Transverse colon (tissue), 4 donors: ENCODE measurements around the gene AGPAT3. TPM values are rescaled to one million over a fixed set of nuclear protein-coding genes. Genes with fewer than 3 reads are reported as not detected.

ENCODE experiments used
- DNase-seq: peaks from one replicate; pipeline ENCODE4 v3.0.0-alpha.2; 2019
- H3K27ac ChIP-seq, 4 donors: fragments of 200-600 bp; sonication (generic); 2 replicates each; pipeline ENCODE4 v1.5.1; 2016 to 2018; ENCODE audit warnings: inconsistent platforms in 4 of 4
- H3K27me3 ChIP-seq: fragments of 200-600 bp; sonication (generic); 2 replicates; pipeline ENCODE4 v1.5.1; 2017; ENCODE audit warnings: inconsistent platforms
- H3K36me3 ChIP-seq, 4 donors: fragments of 200-600 bp; sonication (generic); 2 replicates each; pipeline ENCODE4 v1.5.1; 2017 to 2019; ENCODE audit warnings: inconsistent platforms in 4 of 4
- H3K4me1 ChIP-seq, 4 donors: fragments of 200-600 bp; sonication (generic); 2 replicates each; pipeline ENCODE4 v1.5.1; 2017 to 2020; ENCODE audit warnings: inconsistent platforms in 4 of 4
- H3K4me3 ChIP-seq, 4 donors: fragments of 200-600 bp; sonication (generic); 1 replicate in 1 of 4; 2 replicates in 3 of 4; pipeline versions ENCODE4 v1.5.1 to v1.6.1; 2017 to 2019; ENCODE audit warnings: inconsistent platforms in 4 of 4
- H3K9me3 ChIP-seq, 2 donors: fragments of 200-600 bp; sonication (generic); 2 replicates each; pipeline ENCODE4 v1.5.1; 2017 to 2019; ENCODE audit warnings: inconsistent platforms in 2 of 2
- CTCF ChIP-seq, 5 experiments: fragments of 200-600 bp in 3 of 5; fragments of 450-650 bp in 2 of 5; sonication (generic) in 3 of 5; IDR thresholded peaks; 1 replicate in 2 of 5; 2 replicates in 3 of 5; pipeline ENCODE4 v1.5.1; 2016 to 2017; ENCODE audit warnings: antibody characterized with exemption in 5 of 5, inconsistent platforms in 3 of 5, mild to moderate bottlenecking in 2 of 5, moderate library complexity in 1 of 5
- EP300 ChIP-seq: sonication (generic); formaldehyde crosslinking; IDR thresholded peaks from one replicate; pipeline ENCODE4 v1.6.1; 2017; ENCODE audit warnings: antibody characterized with exemption, low read depth
- POLR2A ChIP-seq: fragments of 450-650 bp; IDR thresholded peaks from one replicate; pipeline ENCODE4 v1.6.1; 2016; ENCODE audit warnings: antibody characterized with exemption, mild to moderate bottlenecking, moderate library complexity
- POLR2AphosphoS5 ChIP-seq, 3 donors: sonication (generic); formaldehyde crosslinking; IDR thresholded peaks; one replicate each; pipeline ENCODE4 v1.6.1; 2016; ENCODE audit warnings: antibody characterized with exemption in 3 of 3
- WGBS, 2 donors: methylation state at CpG; one replicate each; pipeline ENCODE4 v1.1.5; 2018; ENCODE audit warnings: low coverage in 1 of 2; 5-methylcytosine and 5-hydroxymethylcytosine counted together
- in situ Hi-C, 4 donors: fragments of 200-750 bp; cut with MboI; loops; one replicate each; pipeline versions ENCODE4 v1.15.0 to v1.15.1; 2017; ENCODE audit warnings: low sequenced_read_pairs in 3 of 4, low pct_ligation_motif_present in 1 of 4, low pct_unique_long_range_greater_than_20kb in 1 of 4
- intact Hi-C: fragments of 100-400 bp; cut with DNase I; formaldehyde crosslinking; loops from one replicate; pipeline ENCODE4 v1.15.1; 2023; ENCODE audit warnings: low total_unique reads
- total RNA-seq, 4 donors: library from RNA; depleted of rRNA; stranded (reverse); fragments of >200 nt; gene quantifications; one replicate each; pipeline ENCODE4 v1.1.0, GENCODE V29; 2016

Gene AGPAT3
- total RNA-seq, 4 donors from 2014 or later: 59.9 to 116 (median 85.3) TPM

- peaks cover 0 to 7% (median 0%) of the 10 kb centered on the region in 4 donors for H3K4me1 ChIP-seq
- WGBS, 2 donors: 56 to 100% methylated on average over 1 to 13 of the region's 13 CpGs
- H3K9me3 ChIP-seq: no peaks in the 10 kb centered on the region
- no peak overlapping the region for H3K27ac ChIP-seq
- in situ Hi-C loops: loop anchor here in 1 of 4 donors (25.0 kb wide), 1 partner anchor 88 kb away; no protein-coding TSS in a partner anchor
- DNase-seq: no peak
- H3K27me3 ChIP-seq: no peaks in the 10 kb centered on the region
- H3K4me3 ChIP-seq: no peak overlapping the region
- TF ChIP-seq POLR2A (no peak), EP300 (no peak), CTCF (IDR thresholded peaks at IDR 0.05) (no peak), POLR2AphosphoS5 (IDR thresholded peaks at IDR 0.05) (no peak)
- intact Hi-C loops: no loop called here
- no peaks in the 10 kb centered on the region for H3K36me3 ChIP-seq
These were observed 15.3 kb upstream of the AGPAT3 start for GRCh38 chr21:43849532-43850299.

GRCh38 chr21:43850728-43851295, 14.2 kb upstream of the AGPAT3 start:
- intact Hi-C loops: no loop called here
- DNase-seq: no peak
- Histone ChIP-seq H3K9me3 (no peaks in the 10 kb centered on the region), H3K4me3 (no peak overlapping the region), H3K27me3 (no peaks in the 10 kb centered on the region), H3K4me1 (peaks cover 0 to 7% (median 0%) of the 10 kb centered on the region in 4 donors), H3K27ac (no peak overlapping the region), H3K36me3 (no peaks in the 10 kb centered on the region)
- 82 to 83% methylated on average over 1 to 8 of the region's 8 CpGs for WGBS, 2 donors
- no peak for TF ChIP-seq POLR2AphosphoS5 (IDR thresholded peaks at IDR 0.05)
- TF ChIP-seq EP300: no peak
- no peak for TF ChIP-seq POLR2A
- no peak for TF ChIP-seq CTCF (IDR thresholded peaks at IDR 0.05)
- in situ Hi-C loops: no loop called here

GRCh38 chr21:43851593-43851992, 13.4 kb upstream of the AGPAT3 start:
- WGBS, 2 donors: 77% methylated on average over 12 of the region's 12 CpGs; no CpG with 5 or more reads in 1 of the 2 donors
- H3K36me3 ChIP-seq: no peaks in the 10 kb centered on the region
- no peak overlapping the region for H3K27ac ChIP-seq
- no peak for DNase-seq
- H3K9me3 ChIP-seq: no peaks in the 10 kb centered on the region
- TF ChIP-seq POLR2A (no peak), POLR2AphosphoS5 (IDR thresholded peaks at IDR 0.05) (no peak), CTCF (IDR thresholded peaks at IDR 0.05) (no peak), EP300 (no peak)
- intact Hi-C loops (no loop called here), in situ Hi-C loops (no loop called here)
- H3K4me1 ChIP-seq: peaks cover 0 to 7% (median 0%) of the 10 kb centered on the region in 4 donors
- no peaks in the 10 kb centered on the region for H3K27me3 ChIP-seq
- H3K4me3 ChIP-seq: no peak overlapping the region

GRCh38 chr21:43853851-43854772, 10.9 kb upstream of the AGPAT3 start:
- no peak overlapping the region for H3K4me3 ChIP-seq
- TF ChIP-seq EP300: no peak
- no peak for TF ChIP-seq POLR2AphosphoS5 (IDR thresholded peaks at IDR 0.05)
- TF ChIP-seq POLR2A: no peak
- TF ChIP-seq CTCF (IDR thresholded peaks at IDR 0.05): no peak
- no peaks in the 10 kb centered on the region for H3K36me3 ChIP-seq
- no peak for DNase-seq
- H3K27ac ChIP-seq: no peak overlapping the region
- intact Hi-C loops: no loop called here
- H3K4me1 ChIP-seq: peaks cover 0 to 7% (median 0%) of the 10 kb centered on the region in 4 donors
- no peaks in the 10 kb centered on the region for H3K27me3 ChIP-seq
- 86% methylated on average over 34 of the region's 34 CpGs; no CpG with 5 or more reads in 1 of the 2 donors for WGBS, 2 donors
- H3K9me3 ChIP-seq: no peaks in the 10 kb centered on the region
- in situ Hi-C loops: no loop called here
